Keratinocyte (primary cell): ENCODE results near the gene CCND3.

Experiments used
- CTCF ChIP-seq, 3 experiments: IDR thresholded peaks in 1 of 3; conservative IDR thresholded peaks in 1 of 3; optimal IDR thresholded peaks in 1 of 3; 2 replicates in 2 of 3; 3 replicates in 1 of 3; pipeline versions ENCODE3 to v1.5.1; 2011; ENCODE audit warnings: low read length in 3 of 3, mild to moderate bottlenecking in 3 of 3, moderate library complexity in 2 of 3, control low read depth in 1 of 3, inconsistent platforms in 1 of 3; ENCODE audit not compliant: insufficient read depth in 2 of 3; ENCODE audit errors: extremely low read depth in 1 of 3
- EZH2 ChIP-seq: IDR thresholded peaks from one replicate; pipeline ENCODE4 v1.6.1; 2012; ENCODE audit warnings: inconsistent platforms, mild to moderate bottlenecking, low read length, moderate library complexity

- no peak for TF ChIP-seq CTCF (optimal IDR thresholded peaks at IDR 0.05 in 1 of 3, IDR thresholded peaks at IDR 0.05 in 1 of 3, conservative IDR thresholded peaks at IDR 0.05 in 1 of 3; ENCODE audit: extremely low read depth in 1 of 3, insufficient read depth in 2 of 3, low read length in 3 of 3)
- no peak for TF ChIP-seq EZH2
Observed at GRCh38 chr6:41935685-41936072, 5.9 kb downstream of the CCND3 start.
